ENCODE results near the gene ITGB6. TPM values are rescaled to one million over a fixed set of nuclear protein-coding genes. Genes with fewer than 3 reads are reported as not detected.

ITGB6 gene
- total and polyA plus RNA-seq, 2 donors (not counting 3 experiments of a cell fraction or from before 2014, with no cell fraction given): 0.03 TPM; not detected in 1

DNA sequence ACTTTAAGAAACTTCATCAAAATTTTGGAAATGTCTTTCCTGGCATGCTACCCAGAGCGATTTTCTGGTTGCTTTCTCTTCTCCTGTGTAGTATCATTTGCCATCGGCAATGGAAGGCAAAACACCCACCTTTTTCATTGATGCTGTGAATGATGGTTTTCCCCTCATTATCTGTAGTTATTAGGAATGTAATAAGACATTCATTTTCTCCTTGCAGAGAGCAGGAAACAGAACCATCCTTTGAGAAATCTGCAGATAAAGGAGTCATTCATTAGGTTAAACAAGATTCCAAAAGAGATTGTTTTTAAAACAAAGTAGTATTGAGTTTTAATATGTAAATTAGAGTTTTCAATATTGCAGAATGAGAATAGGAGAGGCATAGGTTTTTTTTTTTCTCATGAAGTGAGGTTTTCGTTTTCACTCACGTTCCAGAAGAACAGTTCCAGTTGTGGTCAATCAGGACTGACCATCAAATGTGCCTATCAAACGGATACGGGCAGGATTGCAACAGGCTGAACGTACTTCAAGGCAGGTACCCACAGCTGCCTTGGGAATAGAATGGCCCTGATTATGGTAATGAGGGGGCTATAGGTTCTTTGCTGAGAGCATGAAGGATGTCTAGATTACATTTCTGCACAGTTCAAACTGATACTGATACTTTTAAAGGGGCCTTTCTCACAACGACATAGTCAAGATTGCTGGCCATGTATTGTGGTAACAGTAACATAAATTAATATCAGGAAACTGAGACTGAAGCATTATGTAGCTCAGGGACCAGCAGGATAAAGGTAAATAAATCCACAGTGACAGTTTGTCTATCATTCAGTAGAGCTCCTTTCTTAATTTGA is 87.9 kb downstream of the ITGB6 start:
- BruUV-seq (replicated peaks): no TSS peak
- Histone ChIP-seq H3K4me2 (ENCODE audit: insufficient read depth, low read length) (no peak overlapping the region), H3K79me2 (ENCODE audit: control insufficient read depth, insufficient read depth, low read length) (no peaks in the 10 kb centered on the region), H3K9ac (replicated peaks; ENCODE audit: extremely low read depth, insufficient read depth, low read length) (no peak overlapping the region), H3K9me1 (replicated peaks; ENCODE audit: control insufficient read depth, extremely low read depth, insufficient read depth, low read length) (no peaks in the 10 kb centered on the region), H3K27me3 (ENCODE audit: control insufficient read depth in 2 of 2, insufficient read depth in 2 of 2, low read length in 2 of 2) (no peaks in the 10 kb centered on the region), H3K27ac (ENCODE audit: insufficient read depth, low read depth, low read length) (no peak overlapping the region), H3K4me3 (replicated peaks in 1 of 3; ENCODE audit: insufficient read depth in 1 of 3, low read depth in 1 of 3, low read length in 3 of 3) (no peak overlapping the region), H2AFZ (ENCODE audit: low read depth, low read length) (no peak overlapping the region), H3K36me3 (ENCODE audit: control insufficient read depth in 2 of 2, extremely low read depth in 1 of 2, insufficient read depth in 2 of 2, low read length in 2 of 2) (no peaks in the 10 kb centered on the region), H3K4me1 (ENCODE audit: control insufficient read depth, extremely low read depth, insufficient read depth, low read length) (no peaks in the 10 kb centered on the region), H4K20me1 (replicated peaks; ENCODE audit: control insufficient read depth, extremely low read depth, insufficient read depth, low read length) (no peaks in the 10 kb centered on the region), H3K9me3 (replicated peaks; ENCODE audit: control insufficient read depth, insufficient read depth, low read length) (no peaks in the 10 kb centered on the region)
- POLR2A ChIA-PET: interaction anchor here (0.7 kb wide), 1 partner anchor 952 kb away, joined by 5 read pairs; no protein-coding TSS in a partner anchor
- intact Hi-C loops (cut with micrococcal nuclease) (loop anchor here (2.0 to 10.0 kb wide), 4 partner anchors 133 to 295 kb away; no protein-coding TSS in a partner anchor), dilution Hi-C loops (cut with MboI; ENCODE audit: extremely low pct_ligation_motif_present, low sequenced_read_pairs) (no loop called here)
- TF ChIP-seq FOS (IDR thresholded peaks at IDR 0.05; ENCODE audit: borderline replicate concordance, insufficient read depth, low read length) (no peak), MYC (IDR thresholded peaks at IDR 0.05; ENCODE audit: low read depth, low read length) (no peak), GATA2 (IDR thresholded peaks at IDR 0.05; ENCODE audit: insufficient read depth, insufficient read length, low read depth, low read length) (no peak), EZH2 (IDR thresholded peaks at IDR 0.05; ENCODE audit: borderline replicate concordance, low read depth, low read length, severe bottlenecking) (no peak)
- DNase-seq (ENCODE audit: low read depth, low spot score) (no peak), FAIRE-seq (no peak)
- CTCF ChIA-PET: interaction anchor here (0.6 to 3.9 kb wide), 10 partner anchors 9 to 952 kb away, joined by 3 to 57 read pairs (median 6); no protein-coding TSS in a partner anchor

GRCh38 chr2:160110674-160111239 is 89.3 kb downstream of the ITGB6 start:
- Histone ChIP-seq H2AFZ (ENCODE audit: low read depth, low read length) (peak overlapping the region; percentile 30), H3K79me2 (ENCODE audit: control insufficient read depth, insufficient read depth, low read length) (no peaks in the 10 kb centered on the region), H3K27ac (ENCODE audit: insufficient read depth, low read depth, low read length) (no peak overlapping the region), H3K9ac (replicated peaks; ENCODE audit: extremely low read depth, insufficient read depth, low read length) (no peak overlapping the region), H3K36me3 (ENCODE audit: control insufficient read depth in 2 of 2, extremely low read depth in 1 of 2, insufficient read depth in 2 of 2, low read length in 2 of 2) (no peaks in the 10 kb centered on the region), H3K4me1 (ENCODE audit: control insufficient read depth, extremely low read depth, insufficient read depth, low read length) (no peaks in the 10 kb centered on the region), H3K4me2 (ENCODE audit: insufficient read depth, low read length) (no peak overlapping the region), H4K20me1 (replicated peaks; ENCODE audit: control insufficient read depth, extremely low read depth, insufficient read depth, low read length) (no peaks in the 10 kb centered on the region), H3K9me1 (replicated peaks; ENCODE audit: control insufficient read depth, extremely low read depth, insufficient read depth, low read length) (no peaks in the 10 kb centered on the region), H3K4me3 (replicated peaks in 1 of 3; ENCODE audit: insufficient read depth in 1 of 3, low read depth in 1 of 3, low read length in 3 of 3) (no peak overlapping the region), H3K27me3 (ENCODE audit: control insufficient read depth in 2 of 2, insufficient read depth in 2 of 2, low read length in 2 of 2) (no peaks in the 10 kb centered on the region), H3K9me3 (replicated peaks; ENCODE audit: control insufficient read depth, insufficient read depth, low read length) (no peaks in the 10 kb centered on the region)
- POLR2A ChIA-PET: interaction anchor here (0.7 kb wide), 1 partner anchor 123 kb away, joined by 4 read pairs; no protein-coding TSS in a partner anchor
- intact Hi-C loops (cut with micrococcal nuclease): loop anchor here (1.0 to 10.0 kb wide), 10 partner anchors 95 to 953 kb away; no protein-coding TSS in a partner anchor
- no peak for TF ChIP-seq POLR2A (IDR thresholded peaks at IDR 0.05; ENCODE audit: low read depth, low read length)
- TF ChIP-seq, protein P1, sequence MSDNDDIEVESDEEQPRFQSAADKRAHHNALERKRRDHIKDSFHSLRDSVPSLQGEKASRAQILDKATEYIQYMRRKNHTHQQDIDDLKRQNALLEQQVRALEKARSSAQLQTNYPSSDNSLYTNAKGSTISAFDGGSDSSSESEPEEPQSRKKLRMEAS (IDR thresholded peaks at IDR 0.05; ENCODE audit: insufficient read depth, insufficient read length): no peak
- CTCF ChIA-PET: interaction anchor here (0.5 to 3.9 kb wide), 67 partner anchors 10 to 1163 kb away, joined by 3 to 84 read pairs (median 4); no protein-coding TSS in a partner anchor
- dilution Hi-C loops (cut with MboI; ENCODE audit: extremely low pct_ligation_motif_present, low sequenced_read_pairs): no loop called here
- BruUV-seq (replicated peaks): no TSS peak
- no peak for DNase-seq (ENCODE audit: low read depth, low spot score)
- FAIRE-seq: no peak
